ENCODE data around the gene ITGB3BP.

- TF ChIP-seq ATF3 (IDR thresholded peaks at IDR 0.05) (no peak), CTCF (IDR thresholded peaks at IDR 0.05; ENCODE audit: low read depth, low read length, missing input control) (no peak), REST (IDR thresholded peaks at IDR 0.05) (no peak)
Measured at GRCh38 chr1:63486629-63487028, 36.4 kb downstream of the ITGB3BP start.

Data from liver (tissue), 3 donors.